Central memory CD4-positive, alpha-beta T cell (primary cell): ENCODE results near the gene KCNJ9.

ENCODE experiments used
- DNase-seq: peaks from one replicate; pipeline ENCODE4 v3.0.0; 2022

The KCNJ9 gene

DNA sequence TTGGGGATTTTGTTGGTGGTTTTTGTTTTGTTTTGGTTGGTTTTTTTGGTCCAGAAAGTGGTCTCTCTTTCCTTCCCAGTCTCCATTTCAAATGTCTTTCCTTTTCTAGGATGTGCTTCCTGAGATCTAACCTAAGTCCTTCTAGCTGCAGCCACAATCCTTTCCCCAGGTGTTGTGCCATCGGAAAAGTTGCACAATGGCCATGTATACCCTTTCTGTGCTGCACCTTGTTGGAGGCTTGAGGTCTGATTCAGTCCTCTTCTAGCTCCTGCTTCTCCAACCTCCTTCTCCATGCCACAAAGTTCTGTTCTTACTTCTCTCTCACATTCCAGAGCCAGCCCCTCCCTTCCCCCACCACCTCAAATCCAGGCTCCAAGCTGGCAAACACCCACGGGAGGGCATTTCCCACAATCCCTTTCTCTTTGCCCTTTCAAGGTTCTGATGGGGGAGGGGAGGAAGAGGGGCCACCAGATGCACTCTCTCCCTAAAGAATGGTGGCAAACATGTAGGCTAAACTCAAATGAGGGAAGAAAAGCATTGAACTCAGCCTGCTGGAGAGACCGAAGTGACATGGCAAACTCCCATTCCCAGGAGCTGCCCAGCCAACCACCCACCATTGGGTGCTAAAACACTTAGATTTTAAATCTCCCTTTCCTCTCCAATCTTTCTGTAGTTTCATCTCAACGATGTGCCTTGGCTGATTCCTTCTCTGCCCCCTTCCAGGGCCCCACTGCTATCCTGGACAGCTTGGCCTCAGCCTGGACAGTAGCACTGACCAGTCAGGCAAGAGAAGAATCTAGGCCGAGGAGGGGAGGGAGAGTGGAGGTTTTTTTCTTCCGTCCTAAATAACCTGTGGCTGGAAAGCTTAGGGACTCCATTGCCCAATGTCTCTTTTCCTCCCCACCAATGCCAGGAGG, 14.3 kb upstream of the KCNJ9 start:
- no peak for DNase-seq

DNA sequence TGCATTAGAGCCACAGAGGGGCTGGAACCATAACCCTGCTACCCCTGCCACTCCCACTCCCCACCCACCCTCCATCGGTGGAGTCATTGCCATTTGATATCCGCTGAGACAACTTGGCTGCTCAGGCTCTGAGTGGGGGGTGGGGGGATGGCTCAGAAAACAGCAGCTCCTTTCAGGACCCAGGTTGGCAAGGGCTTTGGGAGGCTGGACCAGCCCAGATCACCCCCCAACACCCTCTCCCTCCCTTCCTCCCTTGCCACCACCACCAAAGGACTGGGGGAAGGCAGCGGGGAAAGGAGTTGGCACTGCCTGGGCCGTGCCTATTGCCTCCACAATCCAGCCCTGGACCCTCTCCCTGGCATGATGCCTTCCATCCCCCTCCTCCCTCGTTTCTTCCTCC, 13.1 kb upstream of the KCNJ9 start:
- no peak for DNase-seq

DNA sequence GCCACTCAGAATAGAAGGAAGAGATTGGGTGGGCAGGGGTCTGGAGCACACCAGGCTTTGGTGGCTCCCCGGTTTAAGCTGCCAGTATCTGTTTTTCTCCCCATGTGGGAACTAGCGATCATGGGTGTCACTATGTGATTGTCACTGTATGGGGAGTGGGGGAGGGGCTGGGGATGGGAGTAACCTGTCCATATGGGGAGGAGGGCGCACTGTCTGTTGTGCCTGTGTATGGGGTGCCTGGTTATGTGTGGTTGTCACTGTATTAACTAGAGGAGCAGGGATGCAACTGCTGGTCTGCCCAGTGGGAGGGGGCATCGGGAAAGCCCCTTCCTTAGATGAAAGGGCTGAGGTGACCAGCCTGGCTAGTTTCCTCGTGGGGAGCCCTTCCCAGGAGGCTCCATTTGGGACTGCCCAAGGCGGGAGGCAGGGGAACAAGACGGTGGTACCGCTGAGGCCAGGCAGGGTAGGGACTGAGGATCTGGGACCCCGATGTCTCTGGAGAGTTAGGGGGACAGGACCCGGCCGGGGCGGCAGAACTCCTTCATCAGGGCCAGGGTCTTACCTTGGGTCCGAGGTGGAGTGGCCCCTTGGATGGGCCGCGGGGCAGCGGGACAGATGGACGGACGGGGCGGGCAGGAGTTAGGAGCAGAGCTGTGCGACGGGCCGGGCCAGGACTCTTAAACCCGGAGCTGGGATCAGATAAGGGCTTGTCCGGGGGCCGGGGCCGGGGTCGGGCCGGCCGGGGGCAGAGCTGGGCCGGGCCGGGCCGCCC, 11.7 kb upstream of the KCNJ9 start, which contains the start of gene KCNJ10:
TSS of gene KCNJ10 (minus strand) at position 701 of the 772 bp plus-strand sequence. CDS start 27,628 bp downstream, outside the sequence.
- DNase-seq, result no peak

DNA sequence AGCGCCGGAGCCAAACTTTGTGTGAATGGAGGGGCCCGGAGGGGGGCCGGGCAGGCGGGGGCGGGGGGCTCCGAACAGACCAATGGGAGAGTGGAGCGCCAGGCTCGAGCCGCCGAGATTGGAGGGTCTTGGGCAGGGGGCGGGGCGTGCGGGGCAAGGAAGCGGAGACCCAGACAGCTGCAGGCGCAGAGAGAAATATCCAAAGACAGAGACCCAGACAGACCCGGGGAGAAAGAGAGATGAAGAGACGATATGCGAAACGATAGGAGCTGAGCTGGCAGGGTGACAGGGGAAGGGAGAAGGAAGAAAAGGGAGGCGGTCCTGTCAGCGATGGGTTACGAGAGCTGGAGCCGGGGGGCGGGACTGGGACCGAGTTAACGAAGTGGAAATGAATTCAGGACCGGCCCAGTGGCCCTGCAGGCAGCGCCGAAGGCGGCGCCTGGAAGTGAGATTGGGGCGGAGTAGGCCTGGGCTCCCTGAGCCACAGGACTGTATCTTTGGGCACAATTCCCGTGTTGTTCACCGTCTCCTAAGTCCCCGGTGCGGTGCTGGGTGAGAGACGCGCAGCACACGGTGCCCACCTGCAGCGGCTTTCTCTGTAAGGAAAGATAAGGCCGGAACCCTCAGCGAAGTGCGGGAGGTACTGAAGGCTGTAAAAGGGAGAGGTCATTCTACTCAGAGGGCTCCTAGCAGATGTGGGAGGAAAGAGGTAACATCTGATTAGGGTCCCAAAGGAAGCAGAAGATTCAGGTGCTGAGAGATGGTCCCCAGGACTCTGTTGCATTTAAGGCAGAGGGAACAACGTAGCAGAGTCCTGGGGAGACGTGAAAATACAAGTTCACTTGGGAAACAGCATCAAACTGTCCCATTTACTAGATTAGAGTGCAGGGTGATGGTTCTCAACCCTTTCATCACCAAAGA, 10.8 kb upstream of the KCNJ9 start:
- peak; percentile 40 for DNase-seq

DNA sequence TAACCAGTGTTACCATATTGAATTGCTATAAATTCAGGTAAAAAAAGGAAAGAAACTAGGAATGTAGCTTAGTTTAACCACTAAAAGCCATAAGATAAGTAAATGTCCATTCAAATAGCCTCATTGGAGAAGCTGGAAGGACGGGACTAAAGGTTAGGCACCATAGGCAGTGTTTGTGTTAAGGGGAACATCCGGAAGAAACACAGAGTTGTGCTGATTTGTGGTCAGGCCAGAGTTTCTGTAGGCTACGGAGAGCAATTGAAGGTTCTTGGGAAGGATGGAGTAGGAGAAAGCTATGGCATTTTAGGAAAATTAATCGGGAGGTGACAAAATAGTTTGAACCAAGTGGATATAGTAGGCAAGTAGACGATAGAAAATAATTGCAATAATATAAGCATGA, 10.0 kb upstream of the KCNJ9 start:
- no peak for DNase-seq

DNA sequence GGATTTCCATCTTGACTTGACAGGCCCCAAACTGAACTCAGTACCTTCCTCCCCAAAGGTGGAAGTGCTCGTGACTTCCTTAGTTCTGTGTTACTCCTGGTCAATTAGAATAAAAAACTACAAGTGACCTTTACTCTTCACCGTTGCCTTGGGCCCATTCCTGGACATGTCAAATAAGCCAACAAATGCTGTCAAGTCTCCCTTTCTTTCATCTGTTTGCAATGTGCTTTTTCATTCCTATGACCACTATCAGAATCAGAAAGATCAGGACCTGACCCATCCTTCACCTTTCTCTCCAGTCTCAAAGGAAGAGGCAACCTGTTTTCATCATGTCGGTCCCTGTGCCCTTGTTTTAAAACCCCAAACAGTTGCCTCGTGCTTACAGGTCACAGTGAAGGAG, 6.5 kb upstream of the KCNJ9 start:
- DNase-seq, result no peak

DNA sequence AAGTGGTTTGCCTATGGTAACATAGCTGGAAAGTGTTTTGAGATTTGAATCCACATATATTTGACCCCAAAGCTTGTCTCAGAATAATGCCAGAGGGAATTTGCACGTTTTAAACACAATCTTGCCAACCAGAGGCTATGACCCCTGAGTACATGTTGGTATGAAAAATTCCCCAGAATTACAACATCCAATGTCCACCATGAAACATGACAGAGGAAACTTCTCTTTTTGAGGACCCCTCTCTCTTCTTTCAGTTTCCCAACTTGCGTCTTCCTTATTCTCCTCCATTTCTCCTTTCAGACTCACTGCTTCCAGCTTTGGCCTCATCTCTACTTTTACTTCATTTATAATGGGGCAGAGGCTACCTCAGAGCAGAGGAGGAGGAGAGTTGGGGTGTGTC, 5.5 kb upstream of the KCNJ9 start:
- no peak for DNase-seq

DNA sequence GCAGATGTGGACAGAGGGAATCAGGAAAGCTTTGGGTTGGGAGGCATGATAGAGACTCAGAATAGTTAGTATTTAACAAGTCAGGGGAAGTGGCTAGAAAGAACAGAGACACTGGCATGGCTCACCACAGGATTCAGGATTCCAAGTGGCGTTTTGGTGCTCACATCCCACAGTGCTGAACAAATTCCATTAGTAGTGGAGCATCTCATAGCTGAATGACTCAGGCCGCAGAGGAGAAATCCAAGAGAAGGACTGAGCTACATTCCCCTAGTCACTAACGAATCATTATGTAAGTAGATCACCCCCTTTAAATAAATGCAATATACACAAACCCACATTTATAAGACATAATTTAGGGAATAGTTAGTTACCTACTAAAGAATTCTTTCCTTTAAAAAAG, 5.0 kb upstream of the KCNJ9 start:
- no peak for DNase-seq

DNA sequence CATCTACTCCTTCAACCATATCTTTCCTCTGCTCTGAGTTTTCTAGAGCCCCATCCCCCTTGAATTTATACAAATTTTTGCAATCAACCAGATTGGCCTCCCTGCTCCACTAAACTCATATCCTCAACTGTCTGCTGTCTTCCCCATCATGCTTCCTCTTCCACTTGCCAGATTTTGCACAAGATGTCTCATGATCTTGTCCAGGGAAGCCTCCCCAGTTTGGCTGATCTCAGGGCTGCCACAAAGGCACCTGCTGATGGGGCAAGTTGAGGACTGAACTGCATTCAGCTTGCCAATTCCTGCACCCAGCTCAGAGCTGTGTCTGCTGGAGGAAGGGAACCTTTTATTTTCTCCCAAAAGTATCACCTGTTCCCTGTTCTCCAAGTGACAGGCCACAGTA, 3.9 kb upstream of the KCNJ9 start:
- no peak for DNase-seq

DNA sequence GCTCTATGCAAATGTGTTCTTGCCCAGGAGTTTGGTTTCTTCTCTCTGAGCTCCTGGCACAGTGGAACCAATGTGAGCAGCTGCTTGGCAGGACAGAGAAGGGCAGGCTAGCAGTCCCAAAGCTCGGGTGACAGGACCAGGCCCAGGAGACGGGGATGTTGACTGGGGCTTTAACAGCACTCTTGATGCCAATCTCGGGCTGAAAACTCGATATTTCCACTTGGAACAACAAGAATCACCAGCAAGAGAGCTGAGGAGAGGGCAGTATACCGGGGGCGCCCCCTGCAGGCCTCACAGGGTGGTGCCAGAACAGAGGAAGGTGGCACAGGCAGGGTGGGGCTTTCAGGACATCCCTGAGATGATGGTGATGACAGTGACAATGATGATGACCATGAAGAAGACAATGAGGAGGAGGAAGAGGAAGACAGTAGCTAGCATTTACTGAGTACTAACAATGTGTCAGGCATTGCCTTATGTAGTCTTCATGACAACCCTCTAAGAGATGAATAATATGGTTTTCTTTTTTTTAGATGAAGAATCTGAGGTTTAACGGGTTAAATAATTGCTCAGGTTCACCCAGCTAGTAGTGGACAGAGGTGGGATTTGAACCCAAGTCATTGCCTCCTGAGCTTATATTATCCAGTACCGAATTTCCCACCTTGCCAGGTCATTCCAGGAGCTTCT, 2.7 kb upstream of the KCNJ9 start:
- DNase-seq, result peak; percentile 46

DNA sequence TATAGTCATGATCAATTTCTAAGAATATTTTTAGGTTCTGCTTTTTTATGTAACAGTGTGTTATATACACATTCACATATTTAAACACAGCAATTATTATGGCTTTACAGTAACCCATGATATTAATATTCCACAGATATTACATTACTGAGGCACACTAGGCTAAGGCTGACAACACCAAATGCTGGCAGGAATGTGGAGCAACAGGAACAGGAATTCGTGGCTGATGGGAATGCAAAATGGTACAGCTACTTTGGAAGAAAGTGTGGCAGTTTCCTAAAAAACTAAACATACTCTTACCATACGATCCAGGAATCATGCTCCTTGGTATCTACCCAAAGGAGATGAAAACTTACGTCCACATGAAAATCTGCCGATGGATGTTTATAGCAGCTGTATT, 1.9 kb upstream of the KCNJ9 start:
- no peak for DNase-seq

DNA sequence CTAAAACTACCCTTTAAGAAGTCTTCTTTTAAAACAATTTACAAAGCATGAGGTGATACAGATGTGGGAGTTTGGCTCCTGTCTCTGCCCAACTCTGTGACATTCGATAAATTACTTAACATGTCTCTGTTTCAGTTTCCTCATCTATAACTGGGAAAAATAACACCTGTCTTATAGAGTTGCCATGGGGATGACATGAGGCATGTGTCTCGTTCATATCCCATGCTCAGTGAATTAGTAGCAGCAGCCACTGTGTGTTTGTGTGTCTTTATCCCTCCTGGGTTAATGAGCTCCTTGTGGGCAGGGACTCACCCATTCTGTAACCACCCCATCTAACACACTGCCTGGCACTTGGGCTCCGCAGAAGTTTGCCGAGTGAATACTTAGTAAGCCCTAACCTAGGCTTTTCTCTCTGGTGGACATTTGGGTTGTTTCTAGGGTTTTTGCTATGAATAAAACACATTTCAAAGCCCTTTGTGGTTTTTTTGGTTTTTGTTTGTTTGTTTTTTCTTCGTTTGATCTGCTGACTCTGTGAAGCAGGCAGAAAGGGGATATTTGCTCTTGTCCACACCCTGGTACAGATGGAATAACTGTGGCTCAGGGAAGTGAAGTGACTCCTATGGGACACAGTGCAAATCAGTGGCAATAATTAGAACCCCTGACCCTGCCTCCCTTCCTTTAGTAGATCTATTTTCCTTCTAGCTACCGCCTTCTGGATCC, 797 bp upstream of the KCNJ9 start:
- DNase-seq, result no peak

DNA sequence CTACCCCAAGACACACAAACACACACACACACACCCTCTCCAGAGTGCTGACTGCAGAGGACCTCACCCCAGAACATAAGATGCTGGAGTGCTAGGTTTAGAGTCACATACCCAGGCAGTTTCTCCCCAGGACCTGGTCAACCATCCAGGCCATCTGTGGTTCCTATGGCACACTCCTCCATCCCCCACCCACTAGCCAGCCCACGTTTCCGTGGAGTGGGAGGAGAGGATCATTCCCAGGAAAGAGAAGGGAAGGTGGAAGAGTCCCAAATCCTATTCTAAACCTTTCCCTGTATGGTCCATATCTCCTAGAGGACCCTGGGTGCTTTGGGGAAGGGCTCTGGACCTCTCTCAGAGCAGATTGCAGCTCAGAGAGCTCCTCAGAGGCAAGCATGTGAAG, 1.1 kb downstream of the KCNJ9 start:
- DNase-seq, result no peak

DNA sequence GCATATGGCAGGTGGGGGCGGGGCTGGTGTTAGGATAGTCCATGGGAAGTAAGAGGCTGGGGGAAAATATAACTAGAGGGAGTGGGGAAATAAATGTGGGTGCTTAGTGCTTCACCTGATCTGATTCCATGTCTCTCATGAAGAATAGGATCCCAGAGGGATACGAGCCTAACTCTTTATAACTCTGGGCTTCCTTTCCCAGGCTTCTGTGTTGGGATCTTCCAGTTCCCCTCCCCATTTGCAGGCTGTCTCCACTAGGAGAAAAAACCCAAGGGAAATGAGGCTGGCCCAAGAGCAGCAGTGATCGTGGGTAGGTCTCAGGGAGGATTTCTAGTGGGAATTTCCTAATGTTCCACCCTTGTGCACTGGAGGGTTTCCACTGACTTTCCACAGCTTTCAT, 1.6 kb downstream of the KCNJ9 start:
- no peak for DNase-seq

DNA sequence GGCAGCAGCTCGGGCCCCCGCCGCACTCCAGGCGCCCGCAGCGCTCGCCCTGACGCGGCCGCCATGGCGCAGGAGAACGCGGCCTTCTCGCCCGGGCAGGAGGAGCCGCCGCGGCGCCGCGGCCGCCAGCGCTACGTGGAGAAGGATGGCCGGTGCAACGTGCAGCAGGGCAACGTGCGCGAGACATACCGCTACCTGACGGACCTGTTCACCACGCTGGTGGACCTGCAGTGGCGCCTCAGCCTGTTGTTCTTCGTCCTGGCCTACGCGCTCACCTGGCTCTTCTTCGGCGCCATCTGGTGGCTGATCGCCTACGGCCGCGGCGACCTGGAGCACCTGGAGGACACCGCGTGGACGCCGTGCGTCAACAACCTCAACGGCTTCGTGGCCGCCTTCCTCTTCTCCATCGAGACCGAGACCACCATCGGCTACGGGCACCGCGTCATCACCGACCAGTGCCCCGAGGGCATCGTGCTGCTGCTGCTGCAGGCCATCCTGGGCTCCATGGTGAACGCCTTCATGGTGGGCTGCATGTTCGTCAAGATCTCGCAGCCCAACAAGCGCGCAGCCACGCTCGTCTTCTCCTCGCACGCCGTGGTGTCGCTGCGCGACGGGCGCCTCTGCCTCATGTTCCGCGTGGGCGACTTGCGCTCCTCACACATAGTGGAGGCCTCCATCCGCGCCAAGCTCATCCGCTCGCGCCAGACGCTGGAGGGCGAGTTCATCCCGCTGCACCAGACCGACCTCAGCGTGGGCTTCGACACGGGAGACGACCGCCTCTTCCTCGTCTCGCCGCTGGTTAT, 2.8 kb downstream of the KCNJ9 start:
- peak; percentile 61 for DNase-seq

DNA sequence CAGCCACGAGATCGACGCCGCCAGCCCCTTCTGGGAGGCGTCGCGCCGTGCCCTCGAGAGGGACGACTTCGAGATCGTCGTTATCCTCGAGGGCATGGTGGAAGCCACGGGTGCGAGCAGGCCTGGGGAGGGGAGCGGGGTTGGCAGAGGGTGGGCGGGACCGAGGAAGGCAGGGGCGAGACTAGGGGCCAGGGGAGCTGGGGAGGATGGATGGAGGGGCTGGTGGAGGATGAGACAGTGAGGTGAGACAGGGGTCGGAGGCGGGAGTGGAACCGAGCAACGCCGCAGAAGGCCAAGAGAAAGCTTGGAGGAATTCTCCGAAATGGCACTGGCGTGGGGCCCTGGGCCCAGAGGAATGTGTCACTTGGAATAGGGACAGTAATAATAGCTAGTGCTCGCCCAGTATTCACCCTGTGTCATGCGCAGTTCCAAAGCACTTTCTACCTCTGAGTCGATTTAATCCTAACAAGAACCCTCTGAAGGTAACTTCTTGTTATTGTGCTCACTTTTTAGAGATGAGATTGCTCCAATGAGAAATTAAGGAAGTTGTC, 3.5 kb downstream of the KCNJ9 start:
- no peak for DNase-seq

DNA sequence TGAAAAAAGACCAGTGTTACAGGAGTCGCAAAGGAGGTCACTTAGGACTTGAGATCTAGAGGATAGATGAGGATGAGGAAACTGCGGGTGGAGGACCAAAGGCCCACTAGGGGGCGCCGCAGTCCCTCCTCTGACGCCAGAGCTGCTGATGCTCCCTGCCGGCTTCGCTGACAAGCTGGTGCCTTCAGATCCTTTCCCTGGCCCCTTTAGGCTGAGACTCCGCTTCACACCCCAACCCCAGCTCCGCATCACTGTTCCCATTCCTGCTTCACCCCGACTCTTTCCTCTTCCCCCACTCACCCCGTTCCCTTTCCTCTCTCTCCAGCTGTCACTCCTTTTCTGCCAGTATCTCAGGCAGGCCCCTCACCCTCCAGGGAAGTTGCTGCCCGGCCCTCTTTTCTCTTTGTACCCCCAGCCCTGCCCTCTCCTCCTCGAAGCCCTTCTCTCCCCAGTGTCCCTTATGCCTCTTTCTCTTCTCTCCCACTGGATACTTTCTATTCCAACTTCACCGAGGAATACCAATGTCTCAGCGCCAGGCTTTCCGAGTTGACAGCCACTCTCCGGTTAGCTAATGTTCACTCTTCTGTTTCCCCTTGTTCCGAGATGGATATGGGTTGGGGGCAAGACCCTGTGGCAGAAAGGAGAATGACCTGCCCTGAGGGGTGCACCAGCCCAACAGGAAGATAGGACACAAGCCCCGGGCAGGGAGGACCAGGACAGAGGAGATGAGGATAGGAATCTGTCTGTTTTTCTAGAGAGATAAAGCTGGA, 4.5 kb downstream of the KCNJ9 start:
- DNase-seq, result peak; percentile 56

DNA sequence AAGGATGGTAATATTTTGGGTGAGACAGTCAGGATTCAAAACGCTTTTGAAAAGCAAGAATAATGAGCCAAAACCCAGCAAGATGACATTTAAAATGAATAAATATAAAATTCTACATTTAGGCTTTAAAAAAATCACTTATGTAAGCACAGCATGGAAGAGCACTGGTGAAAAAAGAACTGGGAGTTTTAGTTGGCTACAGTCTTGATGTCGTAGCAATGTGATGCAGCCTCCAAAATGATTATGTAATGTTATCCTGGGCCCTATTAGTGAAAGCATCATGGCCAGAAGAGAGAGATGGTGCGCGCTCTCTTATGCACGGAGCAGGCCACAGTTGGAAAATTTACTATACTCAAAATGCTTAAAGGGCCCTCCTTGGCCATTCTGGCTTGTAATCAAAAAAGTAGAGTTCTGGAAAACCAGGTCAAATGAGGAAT, 5.1 kb downstream of the KCNJ9 start:
- DNase-seq, result no peak

DNA sequence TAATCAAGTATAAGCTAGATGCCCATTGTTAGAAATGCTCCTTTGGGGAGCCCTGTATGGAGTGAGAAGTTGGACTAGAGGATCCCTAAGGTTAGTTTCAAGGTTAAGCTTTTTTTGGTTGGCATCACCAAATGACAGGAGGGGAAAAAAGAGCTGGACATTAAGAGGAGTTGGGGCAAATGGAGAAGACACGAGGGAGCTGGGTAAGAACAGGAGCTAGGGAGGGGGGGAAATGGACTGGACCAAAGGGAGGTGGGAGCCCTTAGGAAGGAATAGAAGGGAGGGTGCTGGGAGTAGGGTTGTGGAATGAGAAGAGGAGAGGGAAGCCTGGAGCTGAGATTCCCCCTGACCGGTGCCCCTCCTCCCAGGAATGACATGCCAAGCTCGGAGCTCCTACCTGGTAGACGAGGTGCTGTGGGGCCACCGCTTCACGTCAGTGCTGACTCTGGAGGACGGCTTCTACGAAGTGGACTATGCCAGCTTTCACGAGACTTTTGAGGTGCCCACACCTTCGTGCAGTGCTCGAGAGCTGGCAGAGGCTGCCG, 5.9 kb downstream of the KCNJ9 start:
- no peak for DNase-seq
